ENCODE measurements around the gene NDUFA8. TPM values are rescaled to one million over a fixed set of nuclear protein-coding genes. Genes with fewer than 3 reads are reported as not detected.
A peak's percentile ranks its signal among the peaks of the same experiment; 100 is the strongest.

NDUFA8 gene
- total RNA-seq, 1 experiment from 2014 or later = 84.6 TPM

DNA sequence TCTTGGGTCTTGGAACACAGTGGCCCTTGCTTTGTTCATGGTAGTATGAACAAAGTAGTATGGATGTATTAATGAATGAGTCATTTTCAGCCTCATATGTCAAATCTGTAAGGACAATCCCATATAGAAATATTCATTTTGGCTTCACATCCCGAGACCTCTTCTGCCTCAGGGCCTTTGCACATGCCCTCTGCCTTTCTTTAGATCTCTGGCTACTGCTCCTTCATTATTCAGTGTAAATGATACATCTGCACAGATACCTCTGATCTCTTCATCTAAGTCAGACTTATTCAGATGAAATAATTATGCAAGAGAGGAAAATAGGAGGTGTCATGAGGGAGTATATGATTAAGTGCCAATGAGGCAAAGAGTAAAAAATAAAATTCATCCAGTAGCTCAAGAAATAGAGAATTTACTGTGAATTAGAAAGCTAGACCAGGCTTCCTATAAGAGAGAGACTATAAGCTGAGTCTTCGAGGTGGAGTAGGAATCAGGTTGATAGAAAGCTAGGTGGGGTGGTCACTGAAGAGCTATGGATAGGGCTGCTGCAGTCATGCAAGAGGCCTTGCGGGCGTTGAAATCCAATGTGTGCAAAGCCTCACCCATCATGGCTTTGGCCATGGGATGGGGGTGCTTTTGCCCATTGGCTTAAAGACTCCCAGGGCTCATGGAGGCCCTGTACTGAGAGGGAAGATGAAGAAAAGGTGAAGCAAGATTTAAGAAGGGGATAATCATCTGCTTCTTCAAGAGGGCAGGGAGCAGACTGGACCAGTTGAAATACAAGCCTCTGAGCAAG, 62.8 kb downstream of the NDUFA8 start:
- peaks cover 22% of the 10 kb centered on the region; the same call in 1 of the 2 replicates for H3K27me3 ChIP-seq (ENCODE audit: insufficient read depth, low read depth)
- no peak overlapping the region for H2AFZ ChIP-seq
- H3K9me2 ChIP-seq (ENCODE audit: insufficient read depth) = no peaks in the 10 kb centered on the region
- H3K36me3 ChIP-seq (ENCODE audit: low read depth) = no peaks in the 10 kb centered on the region
- H3F3A ChIP-seq (ENCODE audit: insufficient read depth, low read depth) = 0 out of 2 replicates have a peak, but pooled peaks cover 7% of the 10 kb centered on the region
- intact Hi-C loops (cut with micrococcal nuclease; ENCODE audit: unreplicated experiment) = loop anchor here (10.0 kb wide), 1 partner anchor 402 kb away; no protein-coding TSS in a partner anchor
- H3K79me2 ChIP-seq (ENCODE audit: low read depth) = peaks cover 9% of the 10 kb centered on the region; the same call in 1 of the 2 replicates
- peaks cover 5% of the 10 kb centered on the region; the same call in 1 of the 2 replicates for H4K20me1 ChIP-seq (ENCODE audit: insufficient read depth)
- H3K4me3 ChIP-seq = no peak overlapping the region
- H3K4me1 ChIP-seq (replicated peaks; ENCODE audit: insufficient read depth) = peaks cover 5% of the 10 kb centered on the region
- ChIA-PET CTCF (no interaction called here), POLR2A (ENCODE audit: unreplicated experiment) (no interaction called here)
- no TSS peak for BruUV-seq (replicated peaks)
- no peak overlapping the region for H3K27ac ChIP-seq
- no peaks in the 10 kb centered on the region for H3K9me3 ChIP-seq (ENCODE audit: insufficient read depth, low read depth)
- TF ChIP-seq CTCF (conservative IDR thresholded peaks at IDR 0.05) (no peak), EZH2 (IDR thresholded peaks at IDR 0.05; ENCODE audit: low read depth) (no peak)
- H3K4me2 ChIP-seq = no peak overlapping the region
- DNase-seq = no peak

DNA sequence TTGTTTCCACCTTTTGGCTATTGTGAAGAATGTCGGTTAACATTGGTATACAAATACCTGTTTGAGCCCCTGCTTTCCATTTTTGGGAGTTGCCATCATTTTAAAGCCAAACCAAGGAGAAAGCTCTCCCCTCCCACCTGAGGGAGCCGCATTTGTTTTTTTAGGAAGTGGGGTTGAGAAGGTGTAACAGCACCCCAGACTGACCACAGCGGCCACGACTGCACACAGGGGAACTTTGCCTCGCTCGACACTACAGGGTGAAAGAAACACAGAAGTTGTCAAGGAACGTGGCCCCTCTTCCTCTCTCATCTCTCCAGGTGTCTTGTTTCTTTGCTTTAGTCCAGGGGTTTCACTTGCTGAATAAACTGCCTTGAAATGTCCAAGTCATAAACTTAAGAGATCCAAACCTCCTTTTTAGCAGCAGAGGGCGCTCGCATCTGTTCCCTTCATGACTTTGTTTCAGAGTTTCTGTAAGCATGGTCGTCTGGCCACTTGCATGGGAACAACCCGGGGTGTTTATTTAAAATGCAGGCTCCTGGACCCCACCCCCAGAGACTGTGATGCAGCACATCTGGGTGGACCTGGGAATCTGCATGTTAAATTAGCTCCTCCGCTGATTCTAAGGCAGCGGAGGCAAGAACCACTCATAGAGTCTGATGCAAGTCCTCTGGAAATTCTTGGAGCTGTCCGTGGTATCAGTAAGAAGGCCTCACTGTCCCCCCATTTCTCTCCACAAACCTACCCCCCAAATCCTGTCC, 64.4 kb downstream of the NDUFA8 start:
- POLR2A ChIA-PET (ENCODE audit: unreplicated experiment) = no interaction called here
- H3K4me2 ChIP-seq = peak overlapping the region; percentile 17; the same call in 1 of the 2 replicates

More for the DNA sequence above, 64.4 kb downstream of the NDUFA8 start:
- H4K20me1 ChIP-seq (ENCODE audit: insufficient read depth) = peaks cover 7% of the 10 kb centered on the region; the same call in 1 of the 2 replicates
- H3K9me3 ChIP-seq (ENCODE audit: insufficient read depth, low read depth) = no peaks in the 10 kb centered on the region
- CTCF ChIA-PET = no interaction called here
- H3K27ac ChIP-seq = no peak overlapping the region
- H3K36me3 ChIP-seq (ENCODE audit: low read depth) = no peaks in the 10 kb centered on the region
- BruUV-seq (replicated peaks) = no TSS peak
- intact Hi-C loops (cut with micrococcal nuclease; ENCODE audit: unreplicated experiment) = loop anchor here (2.0 to 10.0 kb wide), 2 partner anchors 400 to 548 kb away; no protein-coding TSS in a partner anchor
- H3K9me2 ChIP-seq (ENCODE audit: insufficient read depth) = no peaks in the 10 kb centered on the region
- peaks cover 14% of the 10 kb centered on the region for H3K79me2 ChIP-seq (ENCODE audit: low read depth)
- peaks cover 15% of the 10 kb centered on the region; the same call in 1 of the 2 replicates for H3K27me3 ChIP-seq (ENCODE audit: insufficient read depth, low read depth)
- DNase-seq = peak in 1 of 2 experiments; percentile 42
- H2AFZ ChIP-seq = no peak overlapping the region
- H3F3A ChIP-seq (ENCODE audit: insufficient read depth, low read depth) = 0 out of 2 replicates have a peak, but pooled peaks cover 7% of the 10 kb centered on the region
- no peak overlapping the region for H3K4me3 ChIP-seq
- H3K4me1 ChIP-seq (replicated peaks; ENCODE audit: insufficient read depth) = peaks cover 8% of the 10 kb centered on the region
- no peak for TF ChIP-seq EZH2 (IDR thresholded peaks at IDR 0.05; ENCODE audit: low read depth)
- peak; percentile 75 for TF ChIP-seq CTCF (conservative IDR thresholded peaks at IDR 0.05)

Small RNA genes lying within 50 kb of the gene (microRNA-seq; reads per million reads assigned to microRNA genes)
- not detected for gene MIR4478 (ENCODE audit: borderline number of aligned reads, borderline replicate concordance)

Other genes starting within 250 kb of the NDUFA8 start
- gene TTLL11, start 66.5 kb downstream of the NDUFA8 start, total RNA-seq (2021) = 2.0 and 2.3 TPM in 2 replicates
- not detected in 2 replicates for gene MORN5, start 129 bp upstream of the NDUFA8 start, total RNA-seq (2021)
- gene LHX6, start 69.2 kb upstream of the NDUFA8 start, total RNA-seq (2021) = 0.48 TPM in 1 of 2 replicates, not detected in the other
- 15.1 and 16.1 TPM in 2 replicates for gene RBM18, start 105.1 kb upstream of the NDUFA8 start, total RNA-seq (2021)
- 69.0 and 79.5 TPM in 2 replicates for gene MRRF, start 105.1 kb upstream of the NDUFA8 start, total RNA-seq (2021)
- gene PTGS1, start 211.2 kb upstream of the NDUFA8 start, total RNA-seq (2021) = 1.8 TPM in 2 replicates

Measured in PC-9 (cell line).